ENCODE results near the gene PISD.

The PISD gene

GRCh38 chr22:31577711-31578110 is 84.3 kb downstream of the PISD start:
- no peak for TF ChIP-seq MYC (IDR thresholded peaks at IDR 0.05; ENCODE audit: low read depth, low read length)
- no peak for TF ChIP-seq CTCF (IDR thresholded peaks at IDR 0.05; ENCODE audit: low read depth, low read length)
- no peak for TF ChIP-seq POLR2A (IDR thresholded peaks at IDR 0.05; ENCODE audit: extremely low read depth, insufficient read length)
- TF ChIP-seq MAX (IDR thresholded peaks at IDR 0.05; ENCODE audit: low read depth, low read length) = no peak
- H3K4me3 ChIP-seq (ENCODE audit: low read depth, low read length) = no peak overlapping the region
- DNase-seq (ENCODE audit: low read depth) = no peak

- TF ChIP-seq CTCF (IDR thresholded peaks at IDR 0.05; ENCODE audit: low read depth, low read length) (no peak), POLR2A (IDR thresholded peaks at IDR 0.05; ENCODE audit: extremely low read depth, insufficient read length) (no peak), MYC (IDR thresholded peaks at IDR 0.05; ENCODE audit: low read depth, low read length) (no peak), MAX (IDR thresholded peaks at IDR 0.05; ENCODE audit: low read depth, low read length) (no peak)
- H3K4me3 ChIP-seq (ENCODE audit: low read depth, low read length) = no peak overlapping the region
- DNase-seq (ENCODE audit: low read depth) = no peak
These were observed 86.8 kb downstream of the PISD start for GRCh38 chr22:31575190-31575589.

- TF ChIP-seq POLR2A (IDR thresholded peaks at IDR 0.05; ENCODE audit: extremely low read depth, insufficient read length) = no peak
- TF ChIP-seq CTCF (IDR thresholded peaks at IDR 0.05; ENCODE audit: low read depth, low read length) = no peak
- no peak for TF ChIP-seq MAX (IDR thresholded peaks at IDR 0.05; ENCODE audit: low read depth, low read length)
- TF ChIP-seq MYC (IDR thresholded peaks at IDR 0.05; ENCODE audit: low read depth, low read length) = no peak
- DNase-seq (ENCODE audit: low read depth) = no peak
- H3K4me3 ChIP-seq (ENCODE audit: low read depth, low read length) = no peak overlapping the region
These were observed 87.9 kb downstream of the PISD start for GRCh38 chr22:31574055-31574670.

- no peak for DNase-seq (ENCODE audit: low read depth)
- H3K4me3 ChIP-seq (ENCODE audit: low read depth, low read length) = no peak overlapping the region
- TF ChIP-seq CTCF (IDR thresholded peaks at IDR 0.05; ENCODE audit: low read depth, low read length) = no peak
- no peak for TF ChIP-seq POLR2A (IDR thresholded peaks at IDR 0.05; ENCODE audit: extremely low read depth, insufficient read length)
These were observed 89.1 kb downstream of the PISD start for GRCh38 chr22:31572939-31573338.

GRCh38 chr22:31569126-31569525 is 92.9 kb downstream of the PISD start:
- no peak for DNase-seq (ENCODE audit: low read depth)
- no peak overlapping the region for H3K4me3 ChIP-seq (ENCODE audit: low read depth, low read length)
- TF ChIP-seq MYC (IDR thresholded peaks at IDR 0.05; ENCODE audit: low read depth, low read length) = no peak
- no peak for TF ChIP-seq CTCF (IDR thresholded peaks at IDR 0.05; ENCODE audit: low read depth, low read length)
- no peak for TF ChIP-seq MAX (IDR thresholded peaks at IDR 0.05; ENCODE audit: low read depth, low read length)
- no peak for TF ChIP-seq POLR2A (IDR thresholded peaks at IDR 0.05; ENCODE audit: extremely low read depth, insufficient read length)

All from NB4 (cell line).